HuH-7.5 (cell line): ENCODE results near the gene B3GAT3.
"Not testable (repeated sequence)": the region's sequence is repeated elsewhere in the genome, so short reads cannot be mapped to it uniquely, and the experiment has no call there.

Experiments
- DNase-seq: peaks from one replicate; pipeline ENCODE4 v3.0.0; 2011; ENCODE audit warnings: low spot score

Gene B3GAT3

GRCh38 chr11:62621567-62622470 is at the start of gene B3GAT3:
Gene B3GAT3, minus strand, starts transcription at chr11:62621986. Its CDS starts 39 bp downstream, at chr11:62621947.
- peak; percentile 99 for DNase-seq

- DNase-seq: no peak
Observed at GRCh38 chr11:62671236-62671607, 49.4 kb upstream of the B3GAT3 start.

- no peak for DNase-seq
Observed at GRCh38 chr11:62669420-62670161, 47.8 kb upstream of the B3GAT3 start.

- no peak for DNase-seq
Observed at GRCh38 chr11:62667460-62667859, 45.7 kb upstream of the B3GAT3 start.

GRCh38 chr11:62666259-62666926 is 44.6 kb upstream of the B3GAT3 start:
- no peak for DNase-seq

- DNase-seq: no peak
Observed at GRCh38 chr11:62665599-62666258, 43.9 kb upstream of the B3GAT3 start.

GRCh38 chr11:62665075-62665598 is 43.4 kb upstream of the B3GAT3 start, which contains the start of the genes C11orf98 and CSKMT:
Gene C11orf98, minus strand, starts transcription at chr11:62665210. Its CDS starts 41 bp downstream, at chr11:62665169.
Gene CSKMT, plus strand, starts transcription at chr11:62665312. Its CDS starts 568 bp downstream, at chr11:62665880.
- DNase-seq: peak; percentile 95

GRCh38 chr11:62664405-62665074 is 42.8 kb upstream of the B3GAT3 start:
- peak; percentile 73 for DNase-seq

GRCh38 chr11:62656796-62657429 is 35.1 kb upstream of the B3GAT3 start:
- DNase-seq: no peak

GRCh38 chr11:62654297-62654696 is 32.5 kb upstream of the B3GAT3 start:
- no peak for DNase-seq

- peak; percentile 35 for DNase-seq
Observed at GRCh38 chr11:62652161-62653006, 30.6 kb upstream of the B3GAT3 start.

- DNase-seq: not testable (repeated sequence)
Observed at GRCh38 chr11:62650283-62650682, 28.5 kb upstream of the B3GAT3 start.

GRCh38 chr11:62649486-62649885 is 27.7 kb upstream of the B3GAT3 start:
- no peak for DNase-seq

- no peak for DNase-seq
Observed at GRCh38 chr11:62648967-62649364, 27.2 kb upstream of the B3GAT3 start.

- no peak for DNase-seq
Observed at GRCh38 chr11:62648185-62648966, 26.6 kb upstream of the B3GAT3 start.

GRCh38 chr11:62647609-62648005 is 25.8 kb upstream of the B3GAT3 start:
- no peak for DNase-seq

- no peak for DNase-seq
Observed at GRCh38 chr11:62646825-62647608, 25.2 kb upstream of the B3GAT3 start.
